H9 (cell line): ENCODE data around the gene PTPN21. TPM values are rescaled to one million over a fixed set of nuclear protein-coding genes. Genes with fewer than 3 reads are reported as not detected.

ENCODE experiments used
- DNase-seq: peaks from one replicate; pipeline ENCODE4 v3.0.0-alpha.2; 2017
- H2AFZ ChIP-seq: one replicate; pipeline ENCODE4 v1.6.1; 2013; ENCODE audit warnings: mild to moderate bottlenecking, low read length, control low read depth, moderate library complexity
- H2AK5ac ChIP-seq: 2 replicates; pipeline ENCODE4 v1.6.1; 2013; ENCODE audit warnings: low read length, control low read depth, mixed read lengths; ENCODE audit not compliant: insufficient read length
- H2BK120ac ChIP-seq: one replicate; pipeline ENCODE4 v1.6.1; 2013; ENCODE audit warnings: low read depth, mild to moderate bottlenecking, low read length, control low read depth, inconsistent platforms; ENCODE audit not compliant: poor library complexity, severe bottlenecking
- H2BK12ac ChIP-seq: 2 replicates; pipeline ENCODE4 v1.6.1; 2013; ENCODE audit warnings: low read length, control low read depth, mixed read lengths, low read depth; ENCODE audit not compliant: insufficient read length
- H2BK15ac ChIP-seq: 2 replicates; pipeline ENCODE4 v1.6.1; 2013; ENCODE audit warnings: low read depth, low read length, control low read depth
- H2BK20ac ChIP-seq: one replicate; pipeline ENCODE4 v1.6.1; 2013; ENCODE audit warnings: low read depth, mild to moderate bottlenecking, low read length, control low read depth, inconsistent platforms; ENCODE audit not compliant: poor library complexity, severe bottlenecking
- H2BK5ac ChIP-seq: 2 replicates; pipeline ENCODE4 v1.6.1; 2013; ENCODE audit warnings: low read length, control low read depth, mixed read lengths; ENCODE audit not compliant: insufficient read length
- H3K14ac ChIP-seq: 2 replicates; pipeline ENCODE4 v1.6.1; 2013; ENCODE audit warnings: low read length, control low read depth; ENCODE audit not compliant: insufficient read depth
- H3K18ac ChIP-seq: 2 replicates; pipeline ENCODE4 v1.6.1; 2013; ENCODE audit warnings: low read depth, mild to moderate bottlenecking, mixed read lengths, low read length, control low read depth; ENCODE audit not compliant: insufficient read length
- H3K23ac ChIP-seq: 2 replicates; pipeline ENCODE4 v1.6.1; 2013; ENCODE audit warnings: low read length, control low read depth, mixed read lengths, low read depth; ENCODE audit not compliant: insufficient read length
- H3K23me2 ChIP-seq: 2 replicates; pipeline ENCODE4 v1.6.1; 2013; ENCODE audit warnings: low read depth, mild to moderate bottlenecking, mixed read lengths, low read length, control low read depth; ENCODE audit not compliant: insufficient read length, poor library complexity, severe bottlenecking
- H3K27ac ChIP-seq: 2 replicates; pipeline ENCODE4 v1.5.1; 2013; ENCODE audit warnings: low read length, control low read depth, mixed read lengths, low read depth; ENCODE audit not compliant: insufficient read length
- H3K27me3 ChIP-seq: 2 replicates; pipeline ENCODE4 v1.6.1; 2013; ENCODE audit warnings: low read length, control low read depth, inconsistent platforms; ENCODE audit not compliant: insufficient read depth
- H3K4ac ChIP-seq: 2 replicates; pipeline ENCODE4 v1.6.1; 2013; ENCODE audit warnings: low read depth, mild to moderate bottlenecking, control low read depth, inconsistent platforms, low read length, moderate library complexity
- H3K4me1 ChIP-seq: 2 replicates; pipeline ENCODE4 v1.6.1; 2013; ENCODE audit warnings: low read length, control low read depth, inconsistent platforms; ENCODE audit not compliant: insufficient read depth
- H3K4me2 ChIP-seq: 2 replicates; pipeline ENCODE4 v1.6.1; 2013; ENCODE audit warnings: low read length, control low read depth, mixed read lengths; ENCODE audit not compliant: insufficient read length, insufficient read depth
- H3K56ac ChIP-seq: 2 replicates; pipeline ENCODE4 v1.6.1; 2013; ENCODE audit warnings: low read depth, mild to moderate bottlenecking, mixed read lengths, low read length, control low read depth; ENCODE audit not compliant: insufficient read length
- H3K79me1 ChIP-seq: 2 replicates; pipeline ENCODE4 v1.6.1; 2013; ENCODE audit warnings: low read depth, mild to moderate bottlenecking, moderate library complexity, low read length, control low read depth, inconsistent platforms; ENCODE audit not compliant: insufficient read depth, poor library complexity, severe bottlenecking
- H3K79me2 ChIP-seq: 2 replicates; pipeline ENCODE4 v1.6.1; 2013; ENCODE audit warnings: low read length, control low read depth, inconsistent platforms; ENCODE audit not compliant: insufficient read depth
- H3K9ac ChIP-seq: 2 replicates; pipeline ENCODE4 v1.6.1; 2013; ENCODE audit warnings: low read length, control low read depth, mixed read lengths; ENCODE audit not compliant: insufficient read length; ENCODE audit errors: extremely low read depth
- H3K9me3 ChIP-seq: one replicate; pipeline ENCODE4 v1.6.1; 2013; ENCODE audit warnings: low read depth, low read length, inconsistent platforms; ENCODE audit not compliant: control insufficient read depth
- H3T11ph ChIP-seq: one replicate; pipeline ENCODE4 v1.6.1; 2013; ENCODE audit warnings: mild to moderate bottlenecking, low read length, control low read depth, inconsistent platforms
- H4K20me1 ChIP-seq: one replicate; pipeline ENCODE4 v1.6.1; 2013; ENCODE audit not compliant: control insufficient read depth, insufficient read length, insufficient read depth
- H4K5ac ChIP-seq: 2 replicates; pipeline ENCODE4 v1.6.1; 2013; ENCODE audit warnings: low read depth, mild to moderate bottlenecking, mixed read lengths, low read length, control low read depth; ENCODE audit not compliant: insufficient read length
- H4K8ac ChIP-seq: replicated peaks from 2 replicates; pipeline ENCODE4 v1.6.1; 2013; ENCODE audit warnings: low read length, control low read depth, mixed read lengths, low read depth; ENCODE audit not compliant: insufficient read length
- H4K91ac ChIP-seq: 2 replicates; pipeline ENCODE4 v1.6.1; 2013; ENCODE audit warnings: low read depth, mild to moderate bottlenecking, moderate library complexity, mixed read lengths, low read length, control low read depth; ENCODE audit not compliant: insufficient read length
- H3K27ac Mint-ChIP-seq, 3 experiments: 2 replicates in 2 of 3; 3 replicates in 1 of 3; pipeline ENCODE4 v1.8.0; 2020 to 2021; ENCODE audit warnings: mixed read lengths in 3 of 3, mild to moderate bottlenecking in 1 of 3, moderate library complexity in 1 of 3
- H3K27me3 Mint-ChIP-seq: 2 replicates; pipeline ENCODE4 v1.8.0; 2021; ENCODE audit warnings: low read depth, mild to moderate bottlenecking, moderate library complexity, mixed read lengths
- H3K36me3 Mint-ChIP-seq, 3 experiments: 2 replicates in 2 of 3; 3 replicates in 1 of 3; pipeline ENCODE4 v1.8.0; 2020 to 2021; ENCODE audit warnings: low read depth in 3 of 3, mixed read lengths in 3 of 3; ENCODE audit not compliant: insufficient read depth in 1 of 3
- H3K4me1 Mint-ChIP-seq, 2 experiments: 2 replicates each; pipeline ENCODE4 v1.8.0; 2020; ENCODE audit warnings: mixed read lengths in 2 of 2
- H3K4me3 Mint-ChIP-seq, 2 experiments: 2 replicates in 1 of 2; 3 replicates in 1 of 2; pipeline ENCODE4 v1.8.0; 2020 to 2021; ENCODE audit warnings: mild to moderate bottlenecking in 2 of 2, mixed read lengths in 2 of 2, moderate library complexity in 1 of 2
- H3K9me3 Mint-ChIP-seq, 2 experiments: 2 replicates in 1 of 2; 3 replicates in 1 of 2; pipeline ENCODE4 v1.8.0; 2020; ENCODE audit warnings: mild to moderate bottlenecking in 2 of 2, mixed read lengths in 2 of 2, moderate library complexity in 1 of 2
- WGBS: extraction: QIAGEN DNeasy Blood & Tissue Kit; methylation state at CpG from one replicate; pipeline ENCODE4 v1.1.7; 2013; ENCODE audit warnings: missing lambda C conversion rate, low lambda C conversion rate, mixed read lengths; ENCODE audit not compliant: insufficient read length; ENCODE audit errors: extremely low coverage; 5-methylcytosine and 5-hydroxymethylcytosine counted together
- total RNA-seq: library from RNA; stranded (reverse); gene quantifications from 2 replicates; pipeline ENCODE4 v1.2.1, GENCODE V29; 2021
- TF ChIP-seq, protein P1 (sequence below): fragments of 200-600 bp; sonication (generic); conservative IDR thresholded peaks from 3 replicates; pipeline ENCODE4 v1.8.0; 2021; ENCODE audit warnings: antibody characterized with exemption, mild to moderate bottlenecking

PTPN21 gene
- total RNA-seq, 1 experiment from 2014 or later = 14.3 TPM

DNA sequence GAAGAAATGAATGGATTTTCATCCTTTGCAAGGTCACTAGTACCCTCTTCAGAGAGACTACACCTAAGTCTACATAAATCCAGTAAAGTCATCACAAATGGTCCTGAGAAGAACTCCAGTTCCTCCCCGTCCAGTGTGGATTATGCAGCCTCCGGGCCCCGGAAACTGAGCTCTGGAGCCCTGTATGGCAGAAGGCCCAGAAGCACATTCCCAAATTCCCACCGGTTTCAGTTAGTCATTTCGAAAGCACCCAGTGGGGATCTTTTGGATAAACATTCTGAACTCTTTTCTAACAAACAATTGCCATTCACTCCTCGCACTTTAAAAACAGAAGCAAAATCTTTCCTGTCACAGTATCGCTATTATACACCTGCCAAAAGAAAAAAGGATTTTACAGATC lies 128.5 kb downstream of the PTPN21 start:
- no peak overlapping the region for H3T11ph ChIP-seq
- no peak overlapping the region for H2AFZ ChIP-seq
- no peak overlapping the region for H3K23ac ChIP-seq
- H2BK120ac ChIP-seq = no peak overlapping the region
- H3K27ac ChIP-seq = no peak overlapping the region
- H2BK5ac ChIP-seq = no peak overlapping the region
- DNase-seq = no peak
- Mint-ChIP-seq H3K36me3 (no peaks in the 10 kb centered on the region), H3K9me3 (no peaks in the 10 kb centered on the region), H3K27me3 (no peaks in the 10 kb centered on the region), H3K4me1 (peaks cover 3 to 4% of the 10 kb centered on the region in 2 experiments; a peak in 2 of 4 replicates), H3K27ac (peak overlapping the region in 1 of 3 experiments; percentile 36; a peak in 1 of 7 replicates), H3K4me3 (no peak overlapping the region)
- H3K18ac ChIP-seq = no peak overlapping the region
- H3K23me2 ChIP-seq = no peaks in the 10 kb centered on the region
- no peak overlapping the region for H2BK20ac ChIP-seq
- no peak overlapping the region for H2BK15ac ChIP-seq
- H2BK12ac ChIP-seq = no peak overlapping the region
- no peaks in the 10 kb centered on the region for H3K4me1 ChIP-seq
- H4K91ac ChIP-seq = no peak overlapping the region
- no peak overlapping the region for H3K4ac ChIP-seq
- H4K8ac ChIP-seq = no peak overlapping the region
- H4K20me1 ChIP-seq = no peaks in the 10 kb centered on the region
- WGBS = no CpG with 5 or more reads among the region's 7 CpGs
- no peak overlapping the region for H3K4me2 ChIP-seq
- H3K27me3 ChIP-seq = no peaks in the 10 kb centered on the region
- H3K79me1 ChIP-seq = no peaks in the 10 kb centered on the region
- no peaks in the 10 kb centered on the region for H3K79me2 ChIP-seq
- TF ChIP-seq, protein P1, sequence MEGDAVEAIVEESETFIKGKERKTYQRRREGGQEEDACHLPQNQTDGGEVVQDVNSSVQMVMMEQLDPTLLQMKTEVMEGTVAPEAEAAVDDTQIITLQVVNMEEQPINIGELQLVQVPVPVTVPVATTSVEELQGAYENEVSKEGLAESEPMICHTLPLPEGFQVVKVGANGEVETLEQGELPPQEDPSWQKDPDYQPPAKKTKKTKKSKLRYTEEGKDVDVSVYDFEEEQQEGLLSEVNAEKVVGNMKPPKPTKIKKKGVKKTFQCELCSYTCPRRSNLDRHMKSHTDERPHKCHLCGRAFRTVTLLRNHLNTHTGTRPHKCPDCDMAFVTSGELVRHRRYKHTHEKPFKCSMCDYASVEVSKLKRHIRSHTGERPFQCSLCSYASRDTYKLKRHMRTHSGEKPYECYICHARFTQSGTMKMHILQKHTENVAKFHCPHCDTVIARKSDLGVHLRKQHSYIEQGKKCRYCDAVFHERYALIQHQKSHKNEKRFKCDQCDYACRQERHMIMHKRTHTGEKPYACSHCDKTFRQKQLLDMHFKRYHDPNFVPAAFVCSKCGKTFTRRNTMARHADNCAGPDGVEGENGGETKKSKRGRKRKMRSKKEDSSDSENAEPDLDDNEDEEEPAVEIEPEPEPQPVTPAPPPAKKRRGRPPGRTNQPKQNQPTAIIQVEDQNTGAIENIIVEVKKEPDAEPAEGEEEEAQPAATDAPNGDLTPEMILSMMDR = no peak
- no peak overlapping the region for H3K14ac ChIP-seq
- no peaks in the 10 kb centered on the region for H3K9me3 ChIP-seq
- H3K56ac ChIP-seq = no peak overlapping the region
- H4K5ac ChIP-seq = no peak overlapping the region
- no peak overlapping the region for H2AK5ac ChIP-seq
- H3K9ac ChIP-seq = no peak overlapping the region
